Measurements from ENCODE around the gene CLDN24.
"Not testable (repeated sequence)": the region's sequence is repeated elsewhere in the genome, so short reads cannot be mapped to it uniquely, and the experiment has no call there.

The CLDN24 gene

DNA sequence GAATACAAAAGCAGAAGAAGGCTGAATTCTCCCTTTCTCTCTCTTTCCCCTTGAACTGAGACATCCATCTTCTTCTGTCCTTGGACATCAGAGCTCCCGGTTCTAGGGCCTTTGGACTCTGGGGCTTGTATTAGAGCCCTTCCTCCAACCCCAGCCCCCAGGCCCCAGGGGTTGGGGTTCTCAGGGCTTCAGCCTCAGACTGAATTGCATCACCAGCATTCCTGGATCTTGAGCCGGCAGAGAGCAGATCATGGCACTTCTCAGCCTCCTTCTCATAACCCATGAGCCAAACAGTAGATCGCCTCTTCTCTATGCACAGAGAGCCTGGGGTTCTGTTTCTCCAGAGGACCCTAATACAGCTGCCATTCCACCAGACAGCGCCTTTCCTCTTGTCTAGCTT, 25.3 kb upstream of the CLDN24 start:
- DNase-seq (ENCODE audit: low read depth in 1 of 2, low spot score in 1 of 2): no peak

DNA sequence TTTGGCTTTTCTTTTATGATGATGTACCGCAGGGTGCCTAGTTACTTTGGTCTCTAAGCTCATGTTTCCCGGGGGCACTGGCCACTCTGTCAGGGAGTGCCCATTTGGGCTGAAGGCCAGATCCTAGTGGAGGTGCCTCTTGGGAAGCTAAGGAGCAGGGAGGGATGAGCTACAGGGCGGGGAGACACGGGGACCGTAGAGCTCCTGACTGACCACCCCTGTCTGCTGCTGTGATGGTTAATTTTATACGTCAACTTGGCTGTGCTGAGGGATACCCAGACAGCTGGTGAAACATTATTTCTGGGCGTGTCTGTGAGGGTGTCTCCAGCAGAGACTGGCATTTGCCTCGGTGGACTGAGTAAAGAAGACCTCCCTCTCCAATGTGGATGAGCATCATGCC, 24.9 kb upstream of the CLDN24 start:
- DNase-seq (ENCODE audit: low read depth in 1 of 2, low spot score in 1 of 2): no peak

DNA sequence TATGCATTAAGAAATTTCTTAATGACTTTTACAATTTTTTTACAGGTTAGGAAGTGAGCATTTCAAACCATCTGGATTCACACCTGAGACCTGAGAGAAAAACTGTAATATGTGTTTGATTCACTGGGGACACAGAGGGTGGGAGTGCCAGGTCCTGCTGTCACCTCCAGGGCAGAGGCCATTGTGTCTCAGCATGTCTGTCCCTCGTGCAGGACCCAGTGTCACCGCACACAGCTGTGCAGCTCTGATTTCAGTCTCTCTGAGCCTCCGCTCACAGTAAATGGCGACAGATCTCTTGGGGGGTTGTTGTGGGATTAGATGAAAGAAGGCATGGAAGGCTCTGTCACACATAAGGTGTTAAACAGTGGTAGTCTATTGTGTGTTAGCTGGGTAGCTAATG, 23.0 kb upstream of the CLDN24 start:
- DNase-seq (ENCODE audit: low read depth in 1 of 2, low spot score in 1 of 2): no peak

DNA sequence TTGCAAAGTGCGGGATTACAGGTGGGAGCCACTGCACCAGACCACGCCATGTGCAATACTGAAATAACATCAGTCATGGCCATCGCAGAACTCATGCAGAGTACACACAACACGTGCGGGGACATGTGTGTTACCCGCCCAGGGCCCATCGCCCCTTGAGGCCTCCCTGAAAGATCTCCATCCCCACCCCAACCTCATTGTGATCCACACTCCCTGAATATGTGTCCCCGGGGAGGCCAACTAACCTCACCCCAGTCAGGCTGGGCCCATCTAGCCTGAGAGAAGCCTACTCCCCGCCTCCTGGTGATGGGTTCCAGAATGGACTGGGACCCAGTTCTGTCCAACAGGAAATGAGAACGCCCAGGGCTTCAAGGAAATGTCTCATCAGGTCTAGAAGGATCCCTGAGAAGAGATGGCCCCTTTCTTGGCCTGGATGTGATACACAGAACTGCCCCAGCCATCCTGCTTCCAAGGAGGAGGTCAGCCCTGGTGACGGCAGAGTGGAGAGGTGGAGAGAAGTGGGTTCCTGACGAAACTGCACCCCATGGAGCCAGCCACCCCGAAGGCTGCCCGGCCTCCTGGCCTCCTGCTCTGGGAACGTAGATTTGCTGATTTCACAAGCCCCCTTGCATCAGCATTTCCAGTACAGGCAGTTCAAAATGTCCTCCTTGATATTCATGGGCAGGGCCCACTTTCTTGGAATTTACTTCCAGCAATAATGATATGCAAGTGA, 22.5 kb upstream of the CLDN24 start:
- no peak for DNase-seq (ENCODE audit: low read depth in 1 of 2, low spot score in 1 of 2)

DNA sequence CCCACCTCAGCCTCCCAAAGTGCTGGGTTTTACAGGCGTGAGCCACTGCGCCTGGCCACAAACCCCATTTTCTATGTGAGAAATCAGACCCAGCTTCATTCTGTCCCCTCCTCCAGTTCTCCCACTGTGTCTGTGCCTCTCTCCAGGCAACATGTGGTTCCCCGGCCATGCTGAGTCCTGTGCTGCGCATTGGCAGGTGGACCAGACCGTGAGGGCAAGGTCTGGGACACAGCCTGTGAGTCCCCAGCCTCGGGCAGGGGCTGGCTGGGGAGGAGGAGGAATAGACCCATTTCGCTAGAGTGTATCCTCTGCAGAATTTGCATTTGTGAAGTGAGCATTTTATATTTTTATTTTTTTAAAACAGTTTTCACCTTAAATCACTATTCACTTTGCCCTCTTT, 21.5 kb upstream of the CLDN24 start:
- DNase-seq (ENCODE audit: low read depth in 1 of 2, low spot score in 1 of 2): no peak

DNA sequence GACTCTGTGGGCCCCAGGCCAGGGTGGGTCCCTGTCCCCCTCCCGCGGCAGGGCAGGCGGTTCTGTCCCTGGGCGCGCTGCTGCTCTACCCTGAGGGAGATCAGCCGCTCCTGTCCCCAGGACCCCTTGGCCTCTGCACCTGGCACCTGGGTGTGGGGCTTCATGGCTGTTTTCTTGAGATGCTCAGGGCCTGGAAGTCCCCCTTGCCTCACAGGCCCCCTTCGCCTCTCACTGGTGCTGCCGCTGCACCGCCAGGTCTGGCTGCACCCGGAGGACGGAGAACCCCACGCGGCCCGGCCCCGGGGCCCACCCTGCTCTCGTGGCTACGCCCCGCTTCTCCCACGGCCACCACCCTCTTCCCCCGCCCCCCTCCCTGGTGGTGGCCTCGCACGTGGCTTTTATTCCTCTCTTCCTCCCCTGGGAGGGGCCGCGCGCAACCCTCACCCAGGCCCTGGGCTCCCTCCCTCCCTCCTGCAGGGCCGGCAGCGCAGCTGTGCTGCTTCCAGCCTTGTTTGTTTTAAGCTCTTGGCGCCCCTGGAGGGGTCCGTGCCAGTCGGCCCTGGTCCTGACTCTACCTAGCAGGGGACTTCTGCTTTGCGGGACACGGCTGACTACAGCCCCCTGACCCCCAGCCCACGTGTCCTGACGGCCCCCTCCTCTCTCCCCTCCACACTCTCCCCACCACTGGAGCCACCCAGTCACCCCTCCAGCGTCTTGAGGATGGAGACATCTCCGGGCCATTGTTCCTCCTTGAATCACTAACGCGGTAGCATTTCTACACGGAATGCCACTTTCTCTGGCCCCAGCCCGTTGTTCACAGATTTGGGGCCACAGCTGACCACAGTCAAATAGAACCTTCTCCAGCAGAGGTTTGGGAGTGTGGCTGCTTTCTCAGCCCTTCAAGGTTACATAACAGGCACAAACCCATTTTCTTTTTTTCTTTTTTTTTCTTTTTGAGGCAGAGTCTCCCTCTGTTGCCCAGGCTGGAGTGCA, 20.6 kb upstream of the CLDN24 start:
- no peak for DNase-seq (ENCODE audit: low read depth in 1 of 2, low spot score in 1 of 2)

DNA sequence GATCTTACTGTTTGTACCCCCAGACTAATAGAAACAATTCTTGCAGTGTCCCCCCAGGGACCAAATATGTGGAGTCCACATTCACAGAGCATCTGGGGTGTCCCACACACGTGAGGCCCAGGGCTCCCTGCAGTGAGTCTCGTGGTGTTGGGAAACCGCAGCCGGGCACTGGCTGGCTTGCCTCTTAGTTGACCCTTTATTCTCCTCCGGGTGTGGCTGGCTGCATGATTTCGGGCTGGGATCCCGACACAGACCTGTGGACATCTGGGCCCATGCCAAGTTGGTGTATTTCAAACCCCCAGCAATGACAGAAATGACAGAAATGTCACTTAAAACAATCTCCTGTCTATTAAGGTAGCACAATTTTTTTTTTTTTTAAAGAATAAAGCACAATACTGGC, 15.6 kb upstream of the CLDN24 start:
- no peak for DNase-seq (ENCODE audit: low read depth in 1 of 2, low spot score in 1 of 2)

DNA sequence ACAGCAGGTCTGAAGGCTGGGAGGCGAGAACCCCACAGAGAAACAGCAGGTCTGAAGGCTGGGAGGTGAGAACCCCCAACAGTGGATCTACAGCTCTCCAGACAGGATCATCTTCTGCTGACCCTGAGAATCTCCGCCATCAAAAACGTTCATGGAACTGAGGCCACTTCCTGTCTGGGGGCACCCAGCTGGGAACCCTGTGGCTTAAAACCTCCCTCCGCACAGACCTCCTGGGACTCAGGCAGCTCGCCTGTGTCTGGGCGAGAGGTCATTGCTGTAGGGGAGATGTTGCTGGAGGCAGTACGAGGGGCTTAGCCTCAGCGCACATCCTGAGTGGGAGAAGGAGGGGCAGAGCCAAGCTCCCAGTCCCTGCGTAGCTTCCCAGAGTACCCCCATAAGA, 15.1 kb upstream of the CLDN24 start:
- no peak for DNase-seq (ENCODE audit: low read depth in 1 of 2, low spot score in 1 of 2)

DNA sequence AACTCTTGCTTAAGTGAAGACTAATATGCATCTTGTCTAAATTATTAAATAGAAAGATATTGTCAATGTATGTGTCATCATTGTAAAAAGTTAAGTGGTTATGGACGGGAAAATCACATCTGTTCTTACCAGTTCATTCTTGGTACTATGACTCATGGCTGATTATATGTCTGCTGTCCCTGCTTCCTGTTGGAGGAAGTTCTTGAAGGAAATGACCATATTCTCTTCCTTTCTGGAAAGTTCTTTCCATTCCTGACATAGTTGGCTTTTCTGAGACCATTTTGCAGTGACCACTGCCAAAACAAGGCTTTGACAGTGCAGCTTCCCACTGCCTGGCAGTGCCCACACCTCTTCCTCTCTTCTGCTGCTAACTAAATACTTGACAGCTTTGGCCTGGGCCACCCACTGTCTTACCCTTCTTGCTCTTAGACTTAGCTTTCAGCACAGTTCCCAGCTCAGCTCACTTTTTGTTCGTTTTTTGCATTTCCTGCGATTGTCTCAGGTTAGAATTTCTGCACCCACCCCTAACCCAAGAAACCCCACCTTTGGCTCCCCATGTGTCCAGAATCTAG, 13.2 kb upstream of the CLDN24 start:
- DNase-seq (ENCODE audit: low read depth in 1 of 2, low spot score in 1 of 2): no peak

DNA sequence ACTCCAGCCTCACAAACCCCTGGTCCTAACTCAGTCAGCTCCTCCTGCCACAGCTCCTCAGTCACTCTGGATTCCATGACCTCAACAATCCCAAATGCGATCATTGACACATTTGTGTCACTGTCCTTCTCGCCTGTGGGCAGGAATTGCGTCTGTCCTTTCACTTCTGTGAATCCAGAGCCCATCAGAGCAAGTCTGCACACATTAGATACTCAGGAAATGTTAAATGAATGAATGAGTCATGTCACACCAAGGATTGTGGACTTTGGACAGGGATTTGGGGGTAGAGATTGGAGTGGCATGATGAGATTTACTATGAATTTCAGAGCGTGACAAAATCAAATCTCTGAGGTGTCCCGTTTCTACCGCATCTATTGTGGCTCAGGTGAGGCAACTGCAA, 11.8 kb upstream of the CLDN24 start:
- DNase-seq (ENCODE audit: low read depth in 1 of 2, low spot score in 1 of 2): no peak

DNA sequence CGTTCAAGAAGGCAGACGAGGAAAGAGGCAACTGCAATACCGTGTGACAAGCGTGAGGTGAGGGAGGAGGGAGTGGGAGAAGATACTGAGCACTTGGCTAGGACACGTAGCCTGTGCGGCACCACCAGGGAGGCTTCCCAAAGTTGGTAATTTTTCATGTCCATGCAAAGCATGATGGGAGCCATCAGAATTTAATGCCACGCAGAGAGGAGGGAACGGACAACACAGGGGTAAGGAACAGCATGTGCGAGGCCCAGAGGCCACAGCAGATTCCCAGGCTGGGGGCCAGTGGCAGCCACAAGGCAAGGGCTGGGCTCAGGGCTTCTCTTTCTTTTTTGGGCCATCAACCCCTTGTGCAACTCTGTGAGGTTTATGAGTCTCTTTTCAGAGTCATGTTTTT, 11.0 kb upstream of the CLDN24 start:
- no peak for DNase-seq (ENCODE audit: low read depth in 1 of 2, low spot score in 1 of 2)

DNA sequence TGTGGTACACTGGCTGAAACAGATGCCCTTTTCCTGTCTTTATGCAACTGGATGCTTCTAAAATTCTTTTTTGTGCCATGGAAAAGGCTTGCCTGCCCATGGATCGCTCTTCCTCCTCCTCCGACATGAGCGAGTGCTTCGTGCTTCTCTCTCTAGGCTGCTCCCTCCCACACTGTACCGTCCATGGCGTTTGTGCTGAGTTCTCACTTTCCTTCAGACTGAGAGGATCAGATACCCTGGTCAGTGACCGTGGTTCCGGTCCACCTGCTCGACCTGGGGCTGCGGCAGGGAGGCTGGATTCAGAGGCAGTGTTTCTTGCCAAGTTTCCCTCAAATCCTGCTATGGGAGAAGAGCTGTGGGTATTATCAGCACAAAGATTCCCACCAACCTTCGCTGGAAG, 10.2 kb upstream of the CLDN24 start:
- DNase-seq (ENCODE audit: low read depth in 1 of 2, low spot score in 1 of 2): no peak

DNA sequence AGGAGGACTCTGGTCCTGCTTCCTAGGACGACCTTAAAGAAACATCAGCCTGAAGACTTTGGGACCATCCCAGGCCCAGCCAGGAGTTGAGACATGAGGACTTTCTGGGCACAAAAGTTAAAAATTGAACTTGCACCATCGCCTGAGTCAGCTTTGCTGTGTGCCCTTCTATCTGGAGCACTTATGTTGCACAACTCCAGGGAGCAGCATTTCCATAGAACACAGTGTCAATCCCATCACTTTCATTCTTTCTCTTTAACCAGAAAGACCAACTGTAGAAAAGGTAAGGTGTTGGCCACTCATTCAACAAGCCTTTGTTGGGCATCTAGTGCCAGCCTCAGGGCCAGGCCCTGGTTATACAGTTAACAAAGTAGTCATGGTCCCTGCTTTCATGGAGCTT, 8.6 kb upstream of the CLDN24 start:
- DNase-seq (ENCODE audit: low read depth in 1 of 2, low spot score in 1 of 2): no peak

DNA sequence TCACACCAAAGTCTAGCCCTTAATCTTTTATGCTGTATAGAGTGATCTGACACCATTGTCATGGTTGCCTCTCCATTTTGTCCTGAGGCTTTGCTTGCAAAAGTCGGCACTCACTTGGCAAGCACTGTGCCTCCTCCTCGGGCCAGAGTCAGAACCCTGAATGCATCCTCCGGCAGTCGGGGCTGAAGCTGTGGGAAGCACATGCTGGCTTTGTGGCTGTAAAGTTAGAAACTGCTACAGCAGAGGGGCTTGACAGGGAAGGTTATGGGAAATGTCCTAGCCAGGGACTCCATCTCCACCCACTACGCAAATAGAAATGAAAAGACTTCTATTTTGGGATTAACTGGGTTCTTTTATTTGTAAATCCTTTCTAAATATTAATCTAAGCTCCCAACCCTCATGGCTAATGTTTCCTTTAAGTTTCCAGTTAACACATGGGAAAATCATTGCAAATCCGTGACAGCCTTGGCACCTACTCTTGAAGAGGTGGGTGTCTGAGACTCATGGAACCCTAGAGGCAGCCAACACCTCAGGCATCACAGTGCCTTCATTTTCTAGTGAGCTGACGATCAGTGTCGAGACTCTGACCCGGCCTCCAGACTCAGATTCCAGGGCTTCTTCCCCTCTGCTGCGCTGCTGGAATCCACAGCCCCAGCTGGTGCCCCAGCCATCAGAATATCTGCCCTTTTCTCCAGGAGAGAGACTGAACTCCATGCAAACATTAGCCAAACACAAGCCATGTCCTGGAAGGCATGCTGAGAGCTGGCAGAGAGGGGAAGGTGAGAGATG, 7.9 kb upstream of the CLDN24 start:
- no peak for DNase-seq (ENCODE audit: low read depth in 1 of 2, low spot score in 1 of 2)

DNA sequence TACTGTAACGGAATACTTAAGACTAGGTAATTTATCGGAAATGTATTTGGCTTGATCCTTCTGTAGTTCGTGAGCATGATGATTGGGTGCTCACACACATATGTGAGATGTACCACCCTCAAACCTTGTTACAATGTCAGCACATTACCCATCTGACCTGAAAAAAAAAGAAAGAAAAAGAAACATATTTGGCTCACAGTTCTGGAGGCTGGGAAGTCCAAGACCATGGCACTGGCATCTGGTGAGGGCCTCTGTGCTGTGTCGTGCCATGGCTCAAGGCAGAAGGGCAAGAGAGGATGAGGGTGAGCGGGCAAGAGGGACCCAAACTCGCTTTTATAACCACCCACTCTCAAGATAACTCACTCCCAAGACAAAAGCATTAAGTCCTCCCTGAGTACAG, 7.0 kb upstream of the CLDN24 start:
- no peak for DNase-seq (ENCODE audit: low read depth in 1 of 2, low spot score in 1 of 2)

DNA sequence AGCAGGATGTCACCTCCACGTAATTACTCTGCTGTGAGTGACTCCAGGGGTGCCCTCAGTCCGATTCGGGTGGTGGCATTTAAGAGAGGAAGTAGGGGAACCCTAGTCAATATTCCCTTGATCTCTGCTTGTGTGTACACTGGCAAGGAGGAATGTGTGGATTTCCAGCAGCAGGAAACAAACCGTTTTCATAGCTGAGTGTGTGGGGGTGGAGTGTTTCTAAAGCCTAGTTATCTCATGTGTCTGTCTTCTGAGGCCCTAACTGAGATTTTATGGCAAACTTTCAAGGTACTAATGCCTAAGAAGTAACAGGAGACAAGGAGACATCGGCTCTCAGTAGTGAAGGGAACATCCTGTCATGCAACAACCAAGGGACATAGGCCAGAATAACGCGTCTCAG, 6.6 kb upstream of the CLDN24 start:
- no peak for DNase-seq (ENCODE audit: low read depth in 1 of 2, low spot score in 1 of 2)

DNA sequence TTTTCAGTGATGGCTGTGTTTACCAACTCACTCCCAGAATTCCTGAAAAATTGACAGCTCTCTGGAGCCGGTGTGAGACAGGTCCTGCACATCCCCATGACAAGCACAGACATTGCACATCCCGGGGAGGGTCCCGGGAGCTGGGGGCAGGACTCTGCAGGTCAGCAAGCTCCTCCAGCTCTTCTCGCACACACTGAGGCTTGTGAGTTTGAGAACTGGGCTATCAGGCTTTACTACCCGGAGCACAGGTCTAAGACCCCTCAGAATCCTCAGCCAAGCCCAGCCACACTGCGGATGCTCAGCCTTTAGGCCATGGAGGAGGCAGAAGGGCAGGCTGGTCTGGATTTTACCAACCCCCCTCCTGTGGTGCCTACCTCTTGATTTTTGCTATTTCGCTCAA, 5.6 kb upstream of the CLDN24 start:
- DNase-seq (ENCODE audit: low read depth in 1 of 2, low spot score in 1 of 2): no peak

DNA sequence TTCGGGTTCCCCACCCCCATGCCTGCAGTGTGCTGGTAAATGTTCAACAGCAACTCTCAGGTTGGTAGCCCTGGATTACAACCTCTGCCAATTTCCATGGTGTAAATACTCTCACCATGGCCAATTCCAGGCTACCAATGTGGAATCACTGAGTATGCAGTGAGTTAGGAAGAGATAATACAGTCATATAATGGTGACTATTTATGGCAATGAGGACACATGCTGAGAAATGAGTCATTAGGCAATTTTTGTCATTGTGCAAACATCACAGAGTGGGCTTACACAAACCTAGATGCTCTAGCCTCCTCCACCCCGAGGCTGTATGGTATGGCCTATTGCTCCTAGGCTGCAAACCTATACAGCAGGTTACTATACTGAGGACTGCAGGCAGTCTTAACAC, 4.6 kb upstream of the CLDN24 start:
- no peak for DNase-seq (ENCODE audit: low read depth in 1 of 2, low spot score in 1 of 2)

DNA sequence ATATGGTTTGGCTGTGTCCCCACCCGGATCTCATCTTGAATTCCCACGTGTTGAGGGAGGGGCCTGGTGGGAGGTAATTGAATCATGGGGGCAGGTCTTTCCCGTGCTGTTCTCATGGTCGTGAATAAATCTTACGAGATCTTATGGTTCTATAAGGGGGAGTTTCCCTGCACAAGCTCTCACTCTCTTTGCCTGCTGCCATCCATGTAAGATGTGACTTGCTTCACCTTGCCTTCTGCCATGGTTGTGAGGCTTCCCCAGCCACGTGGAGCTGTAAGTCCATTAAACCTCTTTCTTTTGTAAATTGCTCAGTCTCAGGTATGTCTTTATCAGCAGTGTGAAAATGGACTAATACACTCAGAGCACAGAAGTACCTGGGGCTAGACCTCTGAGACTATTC, 4.2 kb upstream of the CLDN24 start:
- DNase-seq (ENCODE audit: low read depth in 1 of 2, low spot score in 1 of 2): not testable (repeated sequence)

DNA sequence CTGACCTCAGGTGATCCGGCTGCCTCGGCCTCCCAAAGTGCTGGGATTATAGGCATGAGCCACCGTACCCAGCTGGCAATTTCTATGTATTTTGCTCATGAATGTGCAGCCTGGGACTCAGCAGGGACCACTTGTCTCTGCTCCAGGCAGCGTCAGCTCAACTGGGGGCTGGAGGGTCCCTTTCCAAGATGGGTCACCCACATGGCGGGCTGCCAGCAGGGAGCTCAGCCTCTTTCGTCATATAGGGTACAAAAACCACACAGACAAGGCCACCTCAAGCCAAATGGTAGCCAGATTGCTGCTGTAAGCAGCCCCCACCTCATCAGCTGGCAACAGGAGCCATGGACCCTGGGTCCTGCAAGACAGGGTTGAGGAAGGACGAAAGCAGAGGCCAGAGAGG, 2.4 kb upstream of the CLDN24 start:
- no peak for DNase-seq (ENCODE audit: low read depth in 1 of 2, low spot score in 1 of 2)

DNA sequence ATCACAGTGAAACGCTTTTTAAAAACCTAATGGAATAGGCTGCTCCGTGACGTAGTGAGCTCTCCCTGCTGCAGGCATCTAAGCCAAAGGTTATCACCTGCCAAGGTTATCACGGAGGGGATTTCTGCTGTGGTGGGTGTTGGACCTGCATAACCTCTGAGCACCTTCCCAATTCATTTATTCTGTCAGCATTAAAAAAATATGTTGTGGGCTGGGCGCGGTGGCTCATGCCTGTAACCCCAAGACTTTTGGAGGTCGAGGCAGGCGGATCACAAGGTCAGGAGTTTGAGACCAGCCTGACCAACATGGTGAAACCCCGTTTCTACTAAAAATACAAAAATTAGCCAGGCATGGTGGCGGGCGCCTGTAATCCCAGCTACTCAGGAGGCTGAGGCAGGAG, 1.8 kb upstream of the CLDN24 start:
- DNase-seq (ENCODE audit: low read depth in 1 of 2, low spot score in 1 of 2): not testable (repeated sequence)
